Upper lobe of left lung (tissue), 4 donors: ENCODE data around the gene ZNF282.
"Not testable (repeated sequence)": the region's sequence is repeated elsewhere in the genome, so short reads cannot be mapped to it uniquely, and the experiment has no call there.

Experiments used
- EP300 ChIP-seq, 4 donors: sonication (generic); formaldehyde crosslinking; IDR thresholded peaks; one replicate each; pipeline ENCODE4 v1.5.1; 2017; ENCODE audit warnings: antibody characterized with exemption in 4 of 4, control low read depth in 2 of 4
- POLR2A ChIP-seq, 4 donors: fragments of 450-650 bp; IDR thresholded peaks; one replicate each; pipeline ENCODE4 v1.5.1; 2016 to 2017; ENCODE audit warnings: antibody characterized with exemption in 4 of 4, mild to moderate bottlenecking in 2 of 4
- TF ChIP-seq, protein P1 (sequence below), 6 experiments: fragments of 450-650 bp in 4 of 6; fragments of 200-600 bp in 2 of 6; sonication (generic) in 2 of 6; IDR thresholded peaks; one replicate each; pipeline ENCODE4 v1.5.1; 2016 to 2019; ENCODE audit warnings: antibody characterized with exemption in 6 of 6

DNA sequence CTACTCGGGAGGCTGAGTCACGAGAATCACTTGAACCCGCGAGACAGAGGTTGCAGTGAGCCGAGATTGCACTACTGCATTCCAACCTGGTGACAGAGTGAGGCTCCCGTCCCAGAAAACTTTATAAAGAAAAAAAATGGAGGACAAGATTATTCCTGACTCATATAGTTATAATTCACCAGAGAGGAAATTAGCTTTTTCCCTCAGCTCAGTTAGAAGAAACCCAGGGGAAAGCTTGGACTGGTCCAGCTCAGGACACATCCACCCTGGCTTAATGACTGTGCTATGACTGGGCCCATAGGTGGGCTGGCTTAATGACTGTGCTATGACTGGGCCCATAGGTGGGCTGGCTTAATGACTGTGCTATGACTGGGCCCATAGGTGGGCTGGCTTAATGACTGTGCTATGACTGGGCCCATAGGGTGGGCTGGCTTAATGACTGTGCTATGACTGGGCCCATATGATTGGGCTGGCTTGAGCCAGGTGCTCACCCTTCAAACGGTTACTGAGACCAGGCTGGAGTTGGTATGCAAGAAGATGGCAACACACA lies 38.4 kb downstream of the ZNF282 start:
- not testable (repeated sequence) for TF ChIP-seq POLR2A, EP300 (IDR thresholded peaks at IDR 0.05)
- TF ChIP-seq, protein P1, sequence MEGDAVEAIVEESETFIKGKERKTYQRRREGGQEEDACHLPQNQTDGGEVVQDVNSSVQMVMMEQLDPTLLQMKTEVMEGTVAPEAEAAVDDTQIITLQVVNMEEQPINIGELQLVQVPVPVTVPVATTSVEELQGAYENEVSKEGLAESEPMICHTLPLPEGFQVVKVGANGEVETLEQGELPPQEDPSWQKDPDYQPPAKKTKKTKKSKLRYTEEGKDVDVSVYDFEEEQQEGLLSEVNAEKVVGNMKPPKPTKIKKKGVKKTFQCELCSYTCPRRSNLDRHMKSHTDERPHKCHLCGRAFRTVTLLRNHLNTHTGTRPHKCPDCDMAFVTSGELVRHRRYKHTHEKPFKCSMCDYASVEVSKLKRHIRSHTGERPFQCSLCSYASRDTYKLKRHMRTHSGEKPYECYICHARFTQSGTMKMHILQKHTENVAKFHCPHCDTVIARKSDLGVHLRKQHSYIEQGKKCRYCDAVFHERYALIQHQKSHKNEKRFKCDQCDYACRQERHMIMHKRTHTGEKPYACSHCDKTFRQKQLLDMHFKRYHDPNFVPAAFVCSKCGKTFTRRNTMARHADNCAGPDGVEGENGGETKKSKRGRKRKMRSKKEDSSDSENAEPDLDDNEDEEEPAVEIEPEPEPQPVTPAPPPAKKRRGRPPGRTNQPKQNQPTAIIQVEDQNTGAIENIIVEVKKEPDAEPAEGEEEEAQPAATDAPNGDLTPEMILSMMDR (IDR thresholded peaks at IDR 0.05): not testable (repeated sequence)
